ENCODE results near the gene PCDHA13.
"Not testable (repeated sequence)": the region's sequence is repeated elsewhere in the genome, so short reads cannot be mapped to it uniquely, and the experiment has no call there.

PCDHA13 gene

DNA sequence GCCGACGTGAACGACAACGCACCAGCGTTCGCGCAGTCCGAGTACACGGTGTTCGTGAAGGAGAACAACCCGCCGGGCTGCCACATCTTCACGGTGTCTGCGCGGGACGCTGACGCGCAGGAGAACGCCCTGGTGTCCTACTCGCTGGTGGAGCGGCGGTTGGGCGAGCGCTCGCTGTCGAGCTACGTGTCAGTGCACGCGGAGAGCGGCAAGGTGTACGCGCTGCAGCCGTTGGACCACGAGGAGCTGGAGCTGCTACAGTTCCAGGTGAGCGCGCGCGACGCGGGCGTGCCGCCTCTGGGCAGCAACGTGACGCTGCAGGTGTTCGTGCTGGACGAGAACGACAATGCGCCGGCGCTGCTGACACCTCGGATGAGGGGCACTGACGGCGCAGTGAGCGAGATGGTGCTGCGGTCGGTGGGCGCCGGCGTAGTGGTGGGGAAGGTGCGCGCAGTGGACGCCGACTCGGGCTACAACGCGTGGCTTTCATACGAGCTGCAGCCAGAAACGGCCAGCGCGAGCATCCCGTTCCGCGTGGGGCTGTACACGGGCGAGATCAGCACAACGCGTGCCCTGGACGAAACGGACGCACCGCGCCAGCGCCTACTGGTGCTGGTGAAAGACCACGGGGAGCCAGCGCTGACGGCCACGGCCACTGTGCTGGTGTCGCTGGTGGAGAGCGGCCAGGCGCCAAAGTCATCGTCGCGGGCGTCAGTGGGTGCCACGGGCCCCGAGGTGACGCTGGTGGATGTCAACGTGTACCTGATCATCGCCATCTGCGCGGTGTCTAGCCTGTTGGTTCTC is 31.9 kb upstream of the PCDHA13 start:
- H3K4me3 ChIP-seq (replicated peaks; ENCODE audit: low read depth, low read length); DNase-seq (ENCODE audit: low read depth): not testable (repeated sequence)

DNA sequence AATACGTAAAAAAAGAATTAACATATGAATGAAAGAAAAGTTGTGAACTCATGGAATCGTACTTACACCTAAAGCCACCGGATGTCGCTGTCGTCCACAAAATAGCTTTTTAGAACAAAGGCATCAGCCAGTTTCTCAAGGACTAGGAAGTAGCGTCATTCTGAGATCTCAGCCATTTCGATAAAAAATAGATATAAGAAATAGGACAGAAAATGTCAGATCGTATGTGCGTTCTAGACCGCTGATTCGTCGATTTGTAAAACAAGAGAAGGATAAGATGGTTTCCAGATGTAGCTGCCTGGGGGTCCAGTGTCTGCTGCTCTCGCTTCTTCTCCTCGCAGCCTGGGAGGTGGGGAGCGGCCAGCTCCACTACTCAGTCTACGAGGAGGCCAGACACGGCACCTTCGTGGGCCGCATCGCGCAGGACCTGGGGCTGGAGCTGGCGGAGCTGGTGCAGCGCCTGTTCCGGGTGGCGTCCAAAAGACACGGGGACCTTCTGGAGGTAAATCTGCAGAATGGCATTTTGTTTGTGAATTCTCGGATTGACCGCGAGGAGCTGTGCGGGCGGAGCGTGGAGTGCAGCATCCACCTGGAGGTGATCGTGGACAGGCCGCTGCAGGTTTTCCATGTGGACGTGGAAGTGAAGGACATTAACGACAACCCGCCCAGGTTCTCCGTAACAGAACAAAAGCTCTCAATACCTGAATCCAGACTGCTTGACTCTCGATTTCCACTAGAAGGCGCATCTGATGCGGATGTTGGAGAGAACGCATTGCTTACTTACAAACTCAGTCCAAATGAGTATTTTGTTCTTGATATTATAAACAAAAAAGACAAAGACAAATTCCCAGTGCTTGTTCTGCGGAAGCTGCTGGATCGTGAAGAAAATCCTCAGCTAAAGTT is 25.9 kb upstream of the PCDHA13 start, which contains the start of gene PCDHA10:
TSS of gene PCDHA10 (plus strand) at position 126 of the 903 bp plus-strand sequence. CDS start at position 278, 152 bp downstream.
- DNase-seq (ENCODE audit: low read depth) = peak; percentile 15
- H3K4me3 ChIP-seq (replicated peaks; ENCODE audit: low read depth, low read length) = no peak within 1 kb of the TSS
- TF ChIP-seq, protein P1, sequence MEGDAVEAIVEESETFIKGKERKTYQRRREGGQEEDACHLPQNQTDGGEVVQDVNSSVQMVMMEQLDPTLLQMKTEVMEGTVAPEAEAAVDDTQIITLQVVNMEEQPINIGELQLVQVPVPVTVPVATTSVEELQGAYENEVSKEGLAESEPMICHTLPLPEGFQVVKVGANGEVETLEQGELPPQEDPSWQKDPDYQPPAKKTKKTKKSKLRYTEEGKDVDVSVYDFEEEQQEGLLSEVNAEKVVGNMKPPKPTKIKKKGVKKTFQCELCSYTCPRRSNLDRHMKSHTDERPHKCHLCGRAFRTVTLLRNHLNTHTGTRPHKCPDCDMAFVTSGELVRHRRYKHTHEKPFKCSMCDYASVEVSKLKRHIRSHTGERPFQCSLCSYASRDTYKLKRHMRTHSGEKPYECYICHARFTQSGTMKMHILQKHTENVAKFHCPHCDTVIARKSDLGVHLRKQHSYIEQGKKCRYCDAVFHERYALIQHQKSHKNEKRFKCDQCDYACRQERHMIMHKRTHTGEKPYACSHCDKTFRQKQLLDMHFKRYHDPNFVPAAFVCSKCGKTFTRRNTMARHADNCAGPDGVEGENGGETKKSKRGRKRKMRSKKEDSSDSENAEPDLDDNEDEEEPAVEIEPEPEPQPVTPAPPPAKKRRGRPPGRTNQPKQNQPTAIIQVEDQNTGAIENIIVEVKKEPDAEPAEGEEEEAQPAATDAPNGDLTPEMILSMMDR (IDR thresholded peaks at IDR 0.05; ENCODE audit: low read length, missing control alignments) = no peak

DNA sequence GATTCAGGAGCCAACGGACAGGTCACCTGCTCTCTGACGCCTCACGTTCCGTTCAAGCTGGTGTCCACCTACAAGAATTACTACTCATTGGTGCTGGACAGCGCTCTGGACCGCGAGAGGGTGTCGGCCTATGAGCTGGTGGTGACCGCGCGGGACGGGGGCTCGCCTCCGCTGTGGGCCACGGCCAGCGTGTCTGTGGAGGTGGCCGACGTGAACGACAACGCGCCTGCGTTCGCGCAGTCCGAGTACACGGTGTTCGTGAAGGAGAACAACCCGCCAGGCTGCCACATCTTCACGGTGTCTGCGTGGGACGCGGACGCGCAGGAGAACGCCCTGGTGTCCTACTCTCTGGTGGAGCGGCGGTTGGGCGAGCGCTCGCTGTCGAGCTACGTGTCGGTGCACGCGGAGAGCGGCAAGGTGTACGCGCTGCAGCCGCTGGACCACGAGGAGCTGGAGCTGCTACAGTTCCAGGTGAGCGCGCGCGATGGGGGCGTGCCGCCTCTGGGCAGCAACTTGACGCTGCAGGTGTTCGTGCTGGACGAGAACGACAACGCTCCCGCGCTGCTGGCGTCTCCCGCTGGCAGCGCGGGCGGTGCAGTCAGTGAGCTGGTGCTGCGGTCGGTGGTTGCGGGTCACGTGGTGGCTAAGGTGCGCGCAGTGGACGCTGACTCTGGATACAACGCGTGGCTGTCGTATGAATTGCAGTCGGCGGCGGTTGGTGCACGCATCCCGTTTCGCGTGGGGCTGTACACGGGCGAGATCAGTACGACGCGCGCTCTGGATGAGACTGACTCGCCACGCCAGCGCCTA is 24.5 kb upstream of the PCDHA13 start:
- TF ChIP-seq, protein P1 (IDR thresholded peaks at IDR 0.05; ENCODE audit: low read length, missing control alignments) = no peak
- H3K4me3 ChIP-seq (replicated peaks; ENCODE audit: low read depth, low read length) = no peak overlapping the region
- DNase-seq (ENCODE audit: low read depth) = no peak

DNA sequence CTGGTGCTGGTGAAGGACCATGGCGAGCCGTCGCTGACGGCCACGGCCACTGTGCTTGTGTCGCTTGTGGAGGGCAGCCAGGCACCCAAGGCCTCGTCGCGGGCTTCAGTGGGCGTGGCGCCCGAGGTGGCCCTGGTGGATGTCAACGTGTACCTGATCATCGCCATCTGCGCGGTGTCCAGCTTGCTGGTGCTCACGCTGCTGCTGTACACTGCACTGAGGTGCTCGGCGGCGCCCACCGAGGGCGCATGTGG is 24.0 kb upstream of the PCDHA13 start:
- DNase-seq (ENCODE audit: low read depth) = no peak

DNA sequence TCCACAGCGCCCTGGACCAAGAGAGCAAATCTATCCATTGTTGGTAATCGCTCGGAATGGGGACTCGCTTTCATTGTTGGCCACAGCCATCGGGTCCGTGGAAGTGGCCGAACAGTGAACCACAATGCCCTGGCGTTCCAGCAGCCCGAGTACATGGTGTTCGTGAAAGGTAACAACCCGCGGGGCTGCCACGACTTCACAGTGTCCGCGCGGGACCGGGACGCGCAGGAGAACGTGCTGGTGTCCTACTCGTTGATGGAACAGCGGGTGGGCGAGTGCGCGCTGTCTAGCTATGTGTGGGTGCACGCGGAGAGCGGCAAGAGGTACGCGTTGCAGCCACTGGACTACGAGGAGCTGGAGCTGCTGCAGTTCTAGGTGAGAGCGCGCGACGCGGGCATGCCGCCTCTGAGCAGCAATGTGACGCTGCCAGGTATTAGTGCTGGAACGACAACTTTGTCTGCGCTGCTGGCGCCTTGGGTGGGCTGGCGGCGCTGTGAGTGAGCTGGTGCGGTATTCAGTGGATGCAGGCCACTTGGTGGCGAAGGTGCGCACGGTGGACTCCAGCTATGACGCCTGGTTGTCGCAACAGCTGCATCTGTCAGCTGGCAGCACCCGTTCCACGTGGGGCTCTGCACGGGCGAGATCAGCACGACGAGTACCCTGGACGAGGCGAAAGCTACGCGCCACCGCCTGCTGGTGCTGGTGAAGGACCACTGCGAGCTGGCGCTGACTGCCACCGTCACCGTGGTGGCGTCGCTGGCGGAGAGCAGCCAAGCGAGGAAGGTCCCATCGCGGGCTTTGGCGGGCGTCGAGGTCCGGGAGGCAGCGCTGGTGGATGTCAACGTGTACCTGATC is 19.3 kb upstream of the PCDHA13 start:
- DNase-seq (ENCODE audit: low read depth) = no peak
- TF ChIP-seq, protein P1 (IDR thresholded peaks at IDR 0.05; ENCODE audit: low read length, missing control alignments) = no peak
- no peak overlapping the region for H3K4me3 ChIP-seq (replicated peaks; ENCODE audit: low read depth, low read length)

More for the DNA sequence above, 24.0 kb upstream of the PCDHA13 start:
- H3K4me3 ChIP-seq (replicated peaks; ENCODE audit: low read depth, low read length) = no peak overlapping the region
- TF ChIP-seq, protein P1 (IDR thresholded peaks at IDR 0.05; ENCODE audit: low read length, missing control alignments) = no peak

DNA sequence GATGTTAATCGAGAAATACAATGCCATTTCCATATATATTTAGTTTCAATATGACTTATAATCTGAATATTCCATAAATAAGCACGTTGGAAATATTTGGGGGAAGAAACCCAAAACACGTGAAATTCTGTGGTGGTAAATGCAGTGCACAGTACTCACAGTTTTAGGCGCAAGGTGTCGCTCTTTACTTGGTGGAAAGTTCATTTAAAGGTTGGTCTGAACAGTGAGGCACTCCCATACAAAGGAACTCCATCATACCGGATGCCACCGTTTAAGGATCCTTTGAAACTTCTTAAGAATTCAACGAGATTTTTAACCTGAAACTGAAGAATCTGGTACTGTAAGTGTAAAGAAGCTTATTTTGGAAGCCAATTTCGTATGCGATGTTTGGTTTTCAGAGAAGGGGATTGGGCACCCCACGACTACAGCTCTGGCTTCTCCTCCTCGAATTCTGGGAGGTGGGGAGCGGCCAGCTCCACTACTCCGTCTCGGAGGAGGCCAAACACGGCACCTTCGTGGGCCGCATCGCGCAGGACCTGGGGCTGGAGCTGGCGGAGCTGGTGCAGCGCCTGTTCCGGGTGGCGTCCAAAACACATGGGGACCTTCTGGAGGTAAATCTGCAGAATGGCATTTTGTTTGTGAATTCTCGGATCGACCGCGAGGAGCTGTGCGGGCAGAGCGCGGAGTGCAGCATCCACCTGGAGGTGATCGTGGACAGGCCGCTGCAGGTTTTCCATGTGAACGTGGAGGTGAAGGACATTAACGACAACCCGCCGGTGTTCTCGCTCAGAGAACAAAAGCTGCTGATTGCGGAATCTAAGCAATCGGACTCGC is 13.0 kb upstream of the PCDHA13 start, which contains the start of gene PCDHA11:
TSS of gene PCDHA11 (plus strand) at position 237 of the 834 bp plus-strand sequence. CDS start at position 384, 147 bp downstream.
- TF ChIP-seq, protein P1 (IDR thresholded peaks at IDR 0.05; ENCODE audit: low read length, missing control alignments) = no peak
- no peak for DNase-seq (ENCODE audit: low read depth)
- no peak within 1 kb of the TSS for H3K4me3 ChIP-seq (replicated peaks; ENCODE audit: low read depth, low read length)
